NCI-H187 (cell line): Measurements from ENCODE around the gene KCNK1.

ENCODE experiments used
- DNase-seq, 2 experiments: peaks; one replicate each; lab custom pipeline; 2025; lab: John Stamatoyannopoulos, UW

Gene KCNK1

DNA sequence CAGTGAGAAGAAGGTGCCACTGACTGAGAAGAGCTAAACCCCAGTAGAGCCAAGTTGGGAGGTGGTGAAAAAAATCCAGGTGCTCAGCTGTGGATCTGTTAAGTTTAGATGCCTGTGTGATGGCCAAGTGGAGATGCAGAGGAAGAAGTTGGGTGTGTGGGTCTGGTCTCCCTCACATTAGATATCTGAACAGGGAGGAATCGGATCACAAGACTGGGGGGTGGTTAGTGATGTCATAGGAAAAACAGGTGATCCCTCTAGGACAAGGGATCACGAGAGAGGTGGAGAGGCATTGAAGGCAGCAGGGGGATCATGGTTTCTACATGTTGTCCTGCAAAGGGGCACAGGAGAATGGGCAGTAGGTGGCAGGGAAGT, 22.6 kb downstream of the KCNK1 start:
- no peak for DNase-seq

DNA sequence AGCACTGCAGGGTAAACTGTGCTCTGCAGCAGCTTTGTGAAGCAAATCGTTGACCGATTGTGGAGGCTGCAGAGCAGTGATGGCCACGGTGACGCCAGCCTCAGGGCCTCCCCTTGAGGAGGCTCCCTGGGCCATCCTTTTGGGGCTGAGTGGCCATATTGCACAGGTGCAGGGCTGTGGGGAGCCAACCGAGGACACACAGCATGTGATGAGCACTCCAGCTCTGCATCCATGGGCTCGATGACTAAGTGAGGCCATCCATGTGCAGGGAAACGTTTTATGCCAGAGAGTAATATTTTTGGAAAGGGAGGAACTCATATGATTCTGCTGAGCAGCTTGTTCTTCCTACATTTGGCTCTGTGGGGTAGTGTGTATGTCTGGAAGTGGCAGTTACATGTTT, 24.6 kb downstream of the KCNK1 start:
- no peak for DNase-seq

DNA sequence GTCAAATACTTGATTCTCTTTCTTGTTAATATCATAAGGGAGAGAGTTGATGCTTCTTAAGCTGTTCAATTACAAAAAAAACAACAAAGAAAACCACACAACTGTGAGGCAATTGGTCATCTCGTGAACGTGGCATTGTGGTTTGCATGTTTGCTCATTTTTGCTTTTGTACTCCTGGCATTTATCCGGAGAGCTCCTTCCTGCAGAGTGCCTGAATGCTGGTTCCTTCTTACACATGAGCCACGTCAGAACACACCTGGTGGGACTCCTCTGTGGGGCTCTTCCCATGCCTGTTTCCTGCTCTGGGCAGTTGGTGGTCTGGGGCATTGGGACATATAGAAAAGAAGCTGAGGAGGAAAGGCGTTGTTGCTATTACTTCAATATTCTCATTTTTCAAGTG, 25.7 kb downstream of the KCNK1 start:
- DNase-seq: no peak

DNA sequence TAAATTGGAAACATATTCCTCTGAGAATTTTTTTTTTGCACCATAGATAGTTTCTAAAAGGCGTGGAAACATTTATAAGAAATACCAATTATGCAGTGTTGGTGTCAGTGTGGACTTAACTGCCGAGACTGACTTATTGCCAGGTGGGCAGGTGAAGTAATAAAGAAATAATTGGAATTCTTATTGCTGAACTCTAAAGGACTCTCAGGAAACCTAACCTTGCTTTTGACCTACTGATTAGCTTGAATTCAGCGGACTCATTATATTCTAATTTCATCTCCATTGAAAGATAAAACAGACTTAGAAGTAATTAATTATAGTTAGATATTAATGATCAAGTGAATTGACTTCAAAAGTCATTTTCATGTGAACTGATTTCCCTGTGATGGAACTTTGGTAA, 26.3 kb downstream of the KCNK1 start:
- no peak for DNase-seq

DNA sequence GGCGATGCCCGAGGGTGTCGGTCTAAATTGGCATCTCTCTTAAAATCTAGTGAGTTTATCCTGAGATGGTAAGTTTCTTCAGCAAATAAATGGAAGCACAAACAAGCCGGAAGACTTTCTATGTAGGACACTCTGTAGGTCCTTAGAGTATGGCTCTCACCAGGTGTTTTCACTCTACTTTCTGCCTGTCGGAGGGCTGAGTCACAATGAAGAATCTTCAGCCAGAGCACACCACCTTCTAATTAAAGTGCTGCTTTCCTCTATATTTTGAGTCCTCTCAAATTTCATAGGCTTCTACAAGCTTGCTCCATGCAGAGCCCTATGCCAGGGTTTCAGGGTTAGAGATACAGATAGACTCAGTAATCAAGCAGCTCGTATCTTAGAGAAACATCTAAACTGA, 27.1 kb downstream of the KCNK1 start:
- DNase-seq: no peak

DNA sequence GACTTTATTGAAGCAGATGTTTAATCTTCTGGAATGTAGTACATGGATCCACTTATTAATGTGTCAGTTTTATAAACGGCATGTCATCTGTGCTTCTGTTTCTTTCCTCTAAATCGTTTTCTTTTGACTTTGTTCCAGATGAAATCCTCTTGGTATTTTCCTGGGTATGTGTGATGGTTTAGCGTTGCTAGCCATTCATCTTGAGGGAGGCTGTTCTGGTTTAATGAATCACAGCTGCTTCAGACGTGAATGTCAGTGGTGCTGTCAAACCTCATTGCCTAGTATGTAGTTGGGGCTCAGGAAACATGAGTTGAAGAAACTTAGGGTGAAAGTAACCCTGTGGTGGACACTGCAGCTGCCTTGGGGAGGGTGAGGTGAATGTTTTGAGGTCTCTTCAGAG, 33.2 kb downstream of the KCNK1 start:
- no peak for DNase-seq

DNA sequence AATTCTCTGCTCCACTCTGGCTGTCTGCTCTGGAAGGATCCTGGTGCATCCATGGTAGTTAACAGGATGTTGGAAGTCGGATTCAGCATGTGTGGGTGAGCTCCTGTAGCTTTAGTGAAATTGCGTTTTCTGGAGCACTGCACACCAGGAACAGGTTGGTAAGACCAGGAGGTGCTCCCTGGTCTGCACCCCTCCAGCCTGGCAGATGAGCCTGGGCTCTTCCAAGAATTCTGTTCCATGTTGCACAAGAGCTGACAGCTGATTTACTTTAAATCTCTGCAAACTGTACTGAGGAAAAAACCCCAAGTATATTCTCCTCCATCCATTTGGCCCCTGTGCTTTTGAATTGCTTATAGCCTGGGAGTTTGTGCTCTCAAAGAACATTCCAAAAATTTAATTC, 33.7 kb downstream of the KCNK1 start:
- no peak for DNase-seq

DNA sequence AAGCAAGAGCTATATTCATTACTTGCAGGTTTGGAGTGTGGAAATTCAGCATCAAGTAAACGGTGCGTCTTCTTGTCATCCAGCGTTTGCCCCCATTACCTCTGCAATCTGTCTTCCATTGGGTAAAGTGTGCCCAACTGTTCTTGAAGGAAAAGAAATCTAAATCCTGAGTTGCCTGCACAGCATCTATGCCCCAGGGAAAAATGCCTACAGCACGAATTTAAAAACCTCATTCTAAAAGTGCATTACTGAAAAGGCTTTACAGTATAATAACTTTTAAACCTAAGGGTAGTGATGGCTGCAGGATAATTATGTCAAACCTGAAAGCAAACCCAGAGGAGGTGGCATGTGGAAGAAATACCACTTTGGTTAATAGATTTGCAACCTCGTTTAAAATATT, 37.2 kb downstream of the KCNK1 start:
- DNase-seq: no peak

DNA sequence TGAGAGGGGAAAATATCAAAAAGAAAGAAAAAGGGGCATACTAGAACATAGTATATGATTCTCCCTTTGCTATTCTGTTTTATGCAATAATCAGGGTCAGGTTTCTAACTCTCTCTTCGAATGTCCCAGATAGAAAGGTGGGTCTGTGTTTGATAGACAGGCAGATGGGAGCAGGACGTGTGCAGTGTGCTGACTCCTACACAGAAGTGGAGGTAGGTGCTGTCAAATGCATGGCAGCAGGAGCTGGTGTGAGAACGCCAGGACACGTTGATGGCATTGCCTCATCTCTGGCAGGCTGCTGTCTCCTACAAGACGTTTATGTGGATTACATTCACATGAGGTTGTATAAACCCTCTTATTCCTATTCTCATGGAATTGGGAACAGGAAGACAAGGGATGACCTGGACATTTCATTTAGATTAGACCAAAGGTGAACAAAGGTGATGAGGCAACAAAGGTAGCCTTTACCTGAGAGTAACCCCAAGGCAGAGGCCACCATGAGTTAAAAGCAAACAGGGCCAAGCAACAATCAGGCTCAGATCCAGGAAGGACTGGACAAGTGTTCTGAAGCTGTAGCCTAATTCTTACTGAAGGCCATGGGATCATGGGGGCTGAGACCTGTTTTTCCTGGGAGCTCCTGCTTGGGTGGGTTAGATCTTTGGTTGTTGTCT, 37.8 kb downstream of the KCNK1 start:
- no peak for DNase-seq

DNA sequence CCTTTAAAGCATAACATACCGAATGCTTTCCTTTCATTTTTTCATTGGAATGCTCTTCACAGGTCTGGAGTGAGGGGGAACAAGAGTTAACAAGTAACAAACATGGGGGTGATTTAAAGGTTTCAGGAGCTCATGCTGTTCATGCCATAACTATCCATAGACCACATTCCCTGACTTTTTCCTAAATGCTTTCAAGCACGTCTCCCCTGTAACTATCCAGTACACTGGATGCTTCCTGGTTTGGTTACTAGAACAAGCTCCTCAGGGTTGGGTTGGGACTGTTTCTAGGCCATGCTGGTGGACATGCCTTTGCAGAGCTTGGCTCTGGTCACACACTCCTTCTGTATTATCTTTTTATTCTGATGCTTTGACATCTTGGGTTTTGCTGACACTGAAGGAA, 38.6 kb downstream of the KCNK1 start:
- no peak for DNase-seq

DNA sequence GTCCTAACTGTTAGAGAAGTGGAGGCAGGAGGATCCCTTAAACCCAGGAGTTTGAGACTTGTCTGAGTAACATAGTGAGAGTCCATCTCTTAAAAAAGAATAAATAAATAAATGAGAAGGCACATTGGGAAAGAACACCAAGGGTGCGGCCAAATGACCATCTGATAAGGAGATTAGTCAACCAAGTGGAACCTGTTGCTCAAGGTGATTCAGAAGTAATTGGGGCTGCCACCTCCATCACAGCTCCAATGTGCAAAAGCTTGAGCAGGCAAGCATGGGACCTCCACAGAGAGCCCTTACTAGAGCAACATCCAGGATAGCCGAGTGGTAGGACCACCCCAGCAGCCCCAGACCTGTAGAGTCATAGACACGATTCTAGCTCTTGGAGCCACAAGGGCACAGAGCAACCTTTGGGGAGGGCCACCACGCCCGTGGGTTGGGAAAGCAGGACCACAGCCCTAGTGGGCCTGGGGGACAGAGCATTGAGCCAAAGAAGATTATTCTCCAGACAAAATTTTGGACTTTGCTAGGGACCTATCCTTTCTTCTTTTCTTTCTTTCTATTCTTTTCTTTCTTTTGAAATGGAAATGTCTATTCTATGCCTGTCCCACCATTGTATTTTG, 40.9 kb downstream of the KCNK1 start:
- DNase-seq: no peak

DNA sequence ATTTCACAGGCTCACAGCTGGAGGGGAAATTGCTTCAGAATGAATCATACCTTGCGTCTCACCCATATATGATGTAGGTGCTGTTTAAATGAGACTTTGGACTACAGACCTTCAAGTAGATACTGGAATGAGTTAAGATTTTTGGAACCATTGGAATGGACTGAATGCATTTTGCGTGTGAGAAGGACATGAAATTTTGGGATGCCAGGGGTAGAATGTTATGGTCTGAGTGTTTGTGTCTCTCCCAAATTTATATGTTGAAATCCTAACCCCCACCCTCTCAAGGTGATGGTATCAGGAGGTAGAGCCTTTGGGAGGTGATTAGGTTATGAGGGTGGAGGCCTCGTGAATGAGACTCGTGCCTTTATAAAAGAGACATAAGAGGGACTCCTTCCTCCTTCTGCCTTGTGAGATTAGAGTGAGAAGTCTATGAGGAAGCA, 41.4 kb downstream of the KCNK1 start:
- DNase-seq: no peak

DNA sequence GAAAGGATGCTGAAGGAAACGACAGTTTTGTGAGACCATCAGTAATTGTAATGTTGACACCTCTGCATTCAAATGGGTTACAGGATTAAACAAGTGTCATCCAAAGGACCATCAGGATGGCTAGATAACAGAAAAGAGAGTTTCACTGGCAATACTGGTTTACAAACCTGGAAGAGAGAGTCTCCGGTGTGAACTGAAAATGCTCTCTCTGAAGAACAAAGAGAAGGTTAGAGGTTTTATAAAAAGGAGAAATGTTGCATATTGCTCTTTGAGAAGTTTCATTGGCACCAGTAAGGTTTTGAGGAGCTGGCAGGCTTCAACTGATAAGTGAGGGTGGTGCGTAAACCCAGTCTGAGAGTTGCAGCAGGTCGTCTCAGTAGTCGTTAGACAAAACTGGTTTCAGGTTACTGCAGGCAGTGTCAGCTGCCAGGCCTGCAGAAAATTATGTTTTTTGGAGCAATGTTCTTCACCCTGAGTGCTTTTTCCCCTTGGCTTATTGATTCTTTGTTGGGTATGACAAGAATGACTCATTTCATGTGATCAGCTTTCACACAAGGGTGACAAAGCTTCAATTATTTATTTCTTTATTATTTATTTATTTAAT, 42.2 kb downstream of the KCNK1 start:
- DNase-seq: no peak

DNA sequence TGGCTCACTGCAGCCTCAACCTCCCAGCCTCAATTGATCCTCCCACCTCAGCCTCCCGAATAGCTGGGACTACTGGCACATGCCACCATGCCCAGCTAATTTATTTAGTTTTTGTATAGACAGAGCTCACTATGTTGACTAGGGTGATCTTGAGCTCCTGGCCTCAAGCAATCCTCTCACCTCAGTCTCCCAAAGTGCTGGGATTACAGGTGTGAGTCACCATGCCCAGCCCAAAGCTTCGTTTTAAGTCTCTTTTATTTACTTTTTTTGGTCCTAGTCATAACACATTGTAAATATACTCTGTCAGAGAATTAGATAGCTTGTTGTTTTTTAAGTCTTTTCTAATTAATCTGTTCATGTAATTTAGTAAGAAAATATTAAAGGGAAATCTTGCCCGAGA, 42.8 kb downstream of the KCNK1 start:
- DNase-seq: no peak

DNA sequence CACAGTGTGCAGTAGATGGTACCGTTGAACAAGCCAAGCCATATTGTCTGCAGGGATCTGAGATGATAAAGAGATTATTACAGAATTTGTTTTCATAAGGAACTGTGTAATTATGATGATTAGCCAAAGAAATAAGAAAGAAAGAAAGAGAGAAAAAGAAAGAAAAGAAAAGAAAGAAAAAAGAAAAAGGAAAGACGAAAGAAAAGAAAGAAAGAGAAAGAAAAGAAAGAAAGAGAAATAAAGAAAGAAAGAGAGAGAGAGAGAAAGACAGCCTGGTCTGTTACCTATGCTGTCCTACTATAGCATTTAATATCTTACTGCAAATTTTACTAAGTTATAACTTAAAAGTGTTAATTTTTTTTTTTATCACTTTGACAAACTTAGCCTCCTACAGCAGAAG, 43.6 kb downstream of the KCNK1 start:
- no peak for DNase-seq

DNA sequence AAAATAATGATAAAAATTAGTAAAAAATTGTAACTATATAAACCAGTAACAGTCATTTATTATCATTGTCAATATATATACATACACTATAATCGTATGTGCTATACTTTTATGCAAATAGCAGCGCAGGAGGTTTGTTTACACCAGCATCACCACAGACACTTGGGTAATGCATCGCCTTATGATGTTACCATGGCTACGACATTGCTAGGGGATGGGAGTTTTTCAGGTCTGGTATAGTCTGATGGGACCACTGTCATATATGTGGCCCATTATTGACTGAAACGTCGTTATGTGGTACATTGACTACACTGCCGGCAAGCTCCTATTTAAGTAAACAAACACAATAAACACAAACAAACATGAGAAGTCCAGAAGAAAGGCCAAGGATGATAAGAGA, 45.6 kb downstream of the KCNK1 start:
- DNase-seq: no peak

DNA sequence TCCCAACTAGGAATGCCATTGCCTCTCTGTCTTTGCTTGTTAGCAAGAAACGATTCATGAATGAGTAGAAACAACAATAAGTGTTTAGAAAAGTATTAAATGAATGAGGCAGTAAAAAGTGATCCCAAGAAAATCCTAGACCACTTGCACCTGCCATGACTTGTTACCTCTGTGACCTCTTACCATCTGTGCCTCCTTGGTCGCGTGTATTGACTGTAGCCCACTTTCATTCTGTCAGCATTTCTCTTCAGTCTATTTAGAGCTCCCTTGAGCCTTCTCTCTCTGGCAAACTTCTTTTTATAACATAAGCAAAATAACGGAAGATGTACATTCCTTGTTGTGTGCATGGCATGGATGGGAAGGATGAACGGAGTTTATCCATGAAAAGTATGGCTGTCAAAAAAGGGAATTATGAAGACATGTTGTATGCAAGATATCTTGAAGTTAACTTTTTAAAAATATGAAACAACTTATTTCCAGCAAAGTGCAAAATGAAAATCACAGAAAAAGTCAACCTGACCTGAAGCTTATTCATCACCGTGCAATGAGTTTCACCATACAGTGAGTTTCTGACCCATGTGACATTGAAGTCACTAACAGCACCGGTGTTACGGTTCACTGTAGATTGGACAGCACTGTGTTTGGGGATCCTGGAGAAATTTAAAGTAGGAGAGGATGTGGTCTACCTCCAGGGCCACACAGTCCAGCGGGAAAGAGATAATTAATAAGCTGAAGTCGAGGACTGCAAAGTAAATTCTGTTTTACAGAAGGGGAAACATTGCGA, 47.7 kb downstream of the KCNK1 start:
- DNase-seq: no peak

DNA sequence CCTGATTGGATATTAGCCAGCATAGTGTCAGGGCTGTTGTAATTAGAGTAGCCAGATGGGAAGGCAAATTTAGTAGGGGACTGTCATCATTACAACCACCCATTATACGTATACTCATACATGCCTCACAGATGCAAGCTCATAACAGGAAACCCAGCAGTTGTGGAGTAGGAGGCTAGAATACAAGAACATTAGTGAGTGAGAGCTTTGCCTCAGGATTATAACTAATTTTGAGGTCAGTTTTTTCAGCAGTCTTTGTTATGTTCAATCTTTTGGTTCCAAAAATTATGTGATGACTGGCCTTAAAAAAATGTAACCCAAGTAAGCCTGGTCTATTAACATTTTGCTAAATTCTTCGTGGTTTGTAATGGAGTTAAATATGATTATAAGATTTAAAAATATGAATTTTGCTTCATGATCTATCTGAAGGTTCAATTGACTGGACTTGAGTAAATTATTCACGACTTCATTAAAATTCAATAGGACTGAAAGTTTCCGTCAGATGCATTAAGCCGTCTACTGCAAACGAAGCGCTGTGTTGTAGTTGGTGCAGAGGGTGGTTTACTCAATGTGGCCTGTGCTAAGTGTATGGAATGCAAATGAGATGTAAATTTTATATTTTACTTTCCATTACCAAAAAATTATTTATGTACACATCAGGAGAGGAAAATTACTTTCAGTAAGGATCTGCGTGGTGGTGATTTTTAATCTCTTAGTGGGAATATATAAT, 48.8 kb downstream of the KCNK1 start:
- no peak for DNase-seq

DNA sequence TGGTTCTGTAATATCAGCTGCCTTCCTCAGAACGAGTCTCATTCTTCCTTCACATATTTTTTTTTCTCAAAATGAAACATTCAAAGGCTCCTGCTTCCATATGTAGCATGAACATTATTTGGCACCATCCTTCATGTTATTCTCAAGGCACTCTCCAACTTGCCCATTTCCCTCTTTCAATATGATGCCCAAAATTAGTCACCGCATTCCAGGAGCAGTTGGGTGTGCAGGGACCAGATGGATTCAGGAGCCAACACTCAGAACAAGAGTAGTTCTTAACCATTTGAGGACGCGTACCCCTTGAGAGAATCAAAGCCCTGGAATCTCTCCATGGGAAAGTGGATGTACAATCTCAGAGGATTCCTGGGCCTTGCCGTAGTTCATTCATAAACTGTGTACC, 50.3 kb downstream of the KCNK1 start:
- DNase-seq: no peak

DNA sequence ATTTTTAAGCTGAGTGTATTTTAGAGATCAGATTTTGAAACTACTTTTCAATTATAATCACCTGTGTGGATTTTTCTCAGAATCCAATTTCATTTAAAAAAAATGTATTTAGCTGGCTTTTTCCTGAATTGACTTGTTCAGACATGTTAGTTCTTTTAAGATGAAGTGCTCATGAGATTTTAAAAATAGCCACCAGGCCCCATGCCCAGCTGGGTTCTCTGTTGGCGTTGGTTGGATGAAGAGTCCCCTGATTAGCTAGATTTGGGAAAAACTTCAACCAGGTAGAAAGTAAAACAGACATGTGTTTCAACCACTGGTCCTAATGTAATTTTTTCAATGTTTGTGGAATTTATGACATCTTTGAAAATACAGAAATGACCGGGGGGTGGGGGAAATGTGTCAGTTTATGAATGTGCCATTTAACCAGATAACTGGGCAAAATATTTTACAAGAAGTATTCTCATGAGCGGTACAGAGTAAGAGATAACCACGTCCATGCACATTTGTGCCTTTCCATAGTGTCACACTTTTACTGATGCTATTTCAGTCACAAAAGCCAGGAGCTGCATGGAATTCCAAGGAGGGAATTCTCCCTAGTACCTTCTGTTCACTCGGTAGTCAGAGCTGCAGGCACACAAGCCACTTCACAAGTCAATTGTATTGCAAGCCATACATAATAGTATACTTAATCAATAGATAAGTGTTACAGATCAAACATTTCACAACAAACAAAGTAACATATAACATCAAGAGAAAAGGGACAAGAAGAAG, 51.1 kb downstream of the KCNK1 start:
- no peak for DNase-seq

DNA sequence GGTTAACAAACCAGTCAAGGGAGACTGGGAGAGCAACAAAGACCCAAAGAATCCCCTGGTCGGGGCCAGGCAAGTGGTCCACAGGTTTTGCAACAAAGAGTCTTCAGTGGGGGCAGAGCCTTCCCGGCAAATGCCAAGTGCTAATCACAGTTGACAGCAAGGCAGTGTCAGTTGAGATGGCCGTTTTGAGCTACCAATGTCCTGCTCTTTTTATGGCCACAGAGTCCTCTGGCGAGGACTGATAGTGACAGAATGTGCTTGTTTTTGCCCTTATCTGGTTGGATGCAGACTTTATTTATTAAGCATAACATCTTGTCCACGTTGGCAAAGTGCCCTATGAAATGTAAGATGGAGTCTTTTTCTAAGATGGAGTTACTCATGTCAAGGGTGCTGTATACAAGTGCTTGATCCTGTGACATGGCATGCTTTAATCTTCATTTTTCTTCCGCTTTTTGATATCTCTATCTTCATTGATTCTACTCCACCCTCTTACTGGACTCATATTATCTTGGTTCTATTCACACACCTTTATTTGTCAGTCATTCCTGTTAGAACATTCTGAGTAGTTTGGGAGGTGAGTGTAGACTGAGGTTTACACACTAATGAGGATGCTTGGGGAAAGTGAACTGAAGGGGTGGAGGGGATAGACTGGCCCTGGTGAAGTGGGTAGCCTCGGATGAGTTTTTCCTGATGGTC, 51.8 kb downstream of the KCNK1 start:
- no peak for DNase-seq
